H9 (cell line): ENCODE measurements around the gene KEAP1. TPM values are rescaled to one million over a fixed set of nuclear protein-coding genes. Genes with fewer than 3 reads are reported as not detected.

ENCODE experiments used
- DNase-seq: peaks from one replicate; pipeline ENCODE4 v3.0.0-alpha.2; 2017
- H2AFZ ChIP-seq: one replicate; pipeline ENCODE4 v1.6.1; 2013; ENCODE audit warnings: mild to moderate bottlenecking, low read length, control low read depth, moderate library complexity
- H2AK5ac ChIP-seq: 2 replicates; pipeline ENCODE4 v1.6.1; 2013; ENCODE audit warnings: low read length, control low read depth, mixed read lengths; ENCODE audit not compliant: insufficient read length
- H2BK120ac ChIP-seq: one replicate; pipeline ENCODE4 v1.6.1; 2013; ENCODE audit warnings: low read depth, mild to moderate bottlenecking, low read length, control low read depth, inconsistent platforms; ENCODE audit not compliant: poor library complexity, severe bottlenecking
- H2BK12ac ChIP-seq: 2 replicates; pipeline ENCODE4 v1.6.1; 2013; ENCODE audit warnings: low read length, control low read depth, mixed read lengths, low read depth; ENCODE audit not compliant: insufficient read length
- H2BK15ac ChIP-seq: 2 replicates; pipeline ENCODE4 v1.6.1; 2013; ENCODE audit warnings: low read depth, low read length, control low read depth
- H2BK20ac ChIP-seq: one replicate; pipeline ENCODE4 v1.6.1; 2013; ENCODE audit warnings: low read depth, mild to moderate bottlenecking, low read length, control low read depth, inconsistent platforms; ENCODE audit not compliant: poor library complexity, severe bottlenecking
- H2BK5ac ChIP-seq: 2 replicates; pipeline ENCODE4 v1.6.1; 2013; ENCODE audit warnings: low read length, control low read depth, mixed read lengths; ENCODE audit not compliant: insufficient read length
- H3K14ac ChIP-seq: 2 replicates; pipeline ENCODE4 v1.6.1; 2013; ENCODE audit warnings: low read length, control low read depth; ENCODE audit not compliant: insufficient read depth
- H3K18ac ChIP-seq: 2 replicates; pipeline ENCODE4 v1.6.1; 2013; ENCODE audit warnings: low read depth, mild to moderate bottlenecking, mixed read lengths, low read length, control low read depth; ENCODE audit not compliant: insufficient read length
- H3K23ac ChIP-seq: 2 replicates; pipeline ENCODE4 v1.6.1; 2013; ENCODE audit warnings: low read length, control low read depth, mixed read lengths, low read depth; ENCODE audit not compliant: insufficient read length
- H3K23me2 ChIP-seq: 2 replicates; pipeline ENCODE4 v1.6.1; 2013; ENCODE audit warnings: low read depth, mild to moderate bottlenecking, mixed read lengths, low read length, control low read depth; ENCODE audit not compliant: insufficient read length, poor library complexity, severe bottlenecking
- H3K27ac ChIP-seq: 2 replicates; pipeline ENCODE4 v1.5.1; 2013; ENCODE audit warnings: low read length, control low read depth, mixed read lengths, low read depth; ENCODE audit not compliant: insufficient read length
- H3K27me3 ChIP-seq: 2 replicates; pipeline ENCODE4 v1.6.1; 2013; ENCODE audit warnings: low read length, control low read depth, inconsistent platforms; ENCODE audit not compliant: insufficient read depth
- H3K4ac ChIP-seq: 2 replicates; pipeline ENCODE4 v1.6.1; 2013; ENCODE audit warnings: low read depth, mild to moderate bottlenecking, control low read depth, inconsistent platforms, low read length, moderate library complexity
- H3K4me1 ChIP-seq: 2 replicates; pipeline ENCODE4 v1.6.1; 2013; ENCODE audit warnings: low read length, control low read depth, inconsistent platforms; ENCODE audit not compliant: insufficient read depth
- H3K4me2 ChIP-seq: 2 replicates; pipeline ENCODE4 v1.6.1; 2013; ENCODE audit warnings: low read length, control low read depth, mixed read lengths; ENCODE audit not compliant: insufficient read length, insufficient read depth
- H3K56ac ChIP-seq: 2 replicates; pipeline ENCODE4 v1.6.1; 2013; ENCODE audit warnings: low read depth, mild to moderate bottlenecking, mixed read lengths, low read length, control low read depth; ENCODE audit not compliant: insufficient read length
- H3K79me1 ChIP-seq: 2 replicates; pipeline ENCODE4 v1.6.1; 2013; ENCODE audit warnings: low read depth, mild to moderate bottlenecking, moderate library complexity, low read length, control low read depth, inconsistent platforms; ENCODE audit not compliant: insufficient read depth, poor library complexity, severe bottlenecking
- H3K79me2 ChIP-seq: 2 replicates; pipeline ENCODE4 v1.6.1; 2013; ENCODE audit warnings: low read length, control low read depth, inconsistent platforms; ENCODE audit not compliant: insufficient read depth
- H3K9ac ChIP-seq: 2 replicates; pipeline ENCODE4 v1.6.1; 2013; ENCODE audit warnings: low read length, control low read depth, mixed read lengths; ENCODE audit not compliant: insufficient read length; ENCODE audit errors: extremely low read depth
- H3K9me3 ChIP-seq: one replicate; pipeline ENCODE4 v1.6.1; 2013; ENCODE audit warnings: low read depth, low read length, inconsistent platforms; ENCODE audit not compliant: control insufficient read depth
- H3T11ph ChIP-seq: one replicate; pipeline ENCODE4 v1.6.1; 2013; ENCODE audit warnings: mild to moderate bottlenecking, low read length, control low read depth, inconsistent platforms
- H4K20me1 ChIP-seq: one replicate; pipeline ENCODE4 v1.6.1; 2013; ENCODE audit not compliant: control insufficient read depth, insufficient read length, insufficient read depth
- H4K5ac ChIP-seq: 2 replicates; pipeline ENCODE4 v1.6.1; 2013; ENCODE audit warnings: low read depth, mild to moderate bottlenecking, mixed read lengths, low read length, control low read depth; ENCODE audit not compliant: insufficient read length
- H4K8ac ChIP-seq: replicated peaks from 2 replicates; pipeline ENCODE4 v1.6.1; 2013; ENCODE audit warnings: low read length, control low read depth, mixed read lengths, low read depth; ENCODE audit not compliant: insufficient read length
- H4K91ac ChIP-seq: 2 replicates; pipeline ENCODE4 v1.6.1; 2013; ENCODE audit warnings: low read depth, mild to moderate bottlenecking, moderate library complexity, mixed read lengths, low read length, control low read depth; ENCODE audit not compliant: insufficient read length
- H3K27ac Mint-ChIP-seq, 3 experiments: 2 replicates in 2 of 3; 3 replicates in 1 of 3; pipeline ENCODE4 v1.8.0; 2020 to 2021; ENCODE audit warnings: mixed read lengths in 3 of 3, mild to moderate bottlenecking in 1 of 3, moderate library complexity in 1 of 3
- H3K27me3 Mint-ChIP-seq: 2 replicates; pipeline ENCODE4 v1.8.0; 2021; ENCODE audit warnings: low read depth, mild to moderate bottlenecking, moderate library complexity, mixed read lengths
- H3K36me3 Mint-ChIP-seq, 3 experiments: 2 replicates in 2 of 3; 3 replicates in 1 of 3; pipeline ENCODE4 v1.8.0; 2020 to 2021; ENCODE audit warnings: low read depth in 3 of 3, mixed read lengths in 3 of 3; ENCODE audit not compliant: insufficient read depth in 1 of 3
- H3K4me1 Mint-ChIP-seq, 2 experiments: 2 replicates each; pipeline ENCODE4 v1.8.0; 2020; ENCODE audit warnings: mixed read lengths in 2 of 2
- H3K4me3 Mint-ChIP-seq, 2 experiments: 2 replicates in 1 of 2; 3 replicates in 1 of 2; pipeline ENCODE4 v1.8.0; 2020 to 2021; ENCODE audit warnings: mild to moderate bottlenecking in 2 of 2, mixed read lengths in 2 of 2, moderate library complexity in 1 of 2
- H3K9me3 Mint-ChIP-seq, 2 experiments: 2 replicates in 1 of 2; 3 replicates in 1 of 2; pipeline ENCODE4 v1.8.0; 2020; ENCODE audit warnings: mild to moderate bottlenecking in 2 of 2, mixed read lengths in 2 of 2, moderate library complexity in 1 of 2
- CTCF ChIP-seq: fragments of 200-600 bp; sonication (generic); conservative IDR thresholded peaks from 3 replicates; pipeline ENCODE4 v1.8.0; 2021; ENCODE audit warnings: antibody characterized with exemption, mild to moderate bottlenecking
- WGBS: extraction: QIAGEN DNeasy Blood & Tissue Kit; methylation state at CpG from one replicate; pipeline ENCODE4 v1.1.7; 2013; ENCODE audit warnings: missing lambda C conversion rate, low lambda C conversion rate, mixed read lengths; ENCODE audit not compliant: insufficient read length; ENCODE audit errors: extremely low coverage; 5-methylcytosine and 5-hydroxymethylcytosine counted together
- total RNA-seq: library from RNA; stranded (reverse); gene quantifications from 2 replicates; pipeline ENCODE4 v1.2.1, GENCODE V29; 2021

KEAP1 gene
- total RNA-seq, 1 experiment from 2014 or later, result 88.7 TPM

DNA sequence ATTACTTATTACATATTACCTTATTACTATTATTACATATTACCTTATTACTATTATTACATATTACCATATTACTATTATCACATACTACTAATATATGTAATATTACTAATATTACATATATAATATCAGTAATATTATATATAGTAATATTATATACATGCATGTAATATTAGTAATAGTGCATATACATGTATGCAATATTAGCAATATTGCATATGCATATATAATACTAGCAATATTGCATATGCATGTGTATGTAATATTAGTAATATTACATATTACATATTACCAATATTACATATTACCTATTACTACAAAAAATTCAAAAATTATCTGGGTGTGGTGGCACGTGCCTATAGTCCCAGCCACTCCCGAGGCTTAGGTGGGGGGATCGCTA is 60.5 kb downstream of the KEAP1 start:
- Histone ChIP-seq H3K23me2 (no peaks in the 10 kb centered on the region), H4K8ac (no peak overlapping the region), H4K20me1 (no peaks in the 10 kb centered on the region), H4K5ac (no peak overlapping the region), H3K4me1 (no peaks in the 10 kb centered on the region), H2BK120ac (no peak overlapping the region), H2BK15ac (no peak overlapping the region), H3T11ph (no peak overlapping the region), H4K91ac (no peak overlapping the region), H3K18ac (no peak overlapping the region), H2AFZ (no peak overlapping the region), H3K79me2 (no peaks in the 10 kb centered on the region), H3K9me3 (no peaks in the 10 kb centered on the region), H3K23ac (no peak overlapping the region), H3K56ac (no peak overlapping the region), H3K4ac (no peak overlapping the region), H2AK5ac (no peak overlapping the region), H2BK12ac (no peak overlapping the region), H2BK20ac (no peak overlapping the region), H3K4me2 (no peak overlapping the region), H3K14ac (no peak overlapping the region), H3K27me3 (no peaks in the 10 kb centered on the region), H3K27ac (no peak overlapping the region), H2BK5ac (no peak overlapping the region), H3K9ac (no peak overlapping the region), H3K79me1 (no peaks in the 10 kb centered on the region)
- H3K4me1 Mint-ChIP-seq, result no peaks in the 10 kb centered on the region
- DNase-seq, result no peak
- H3K9me3 Mint-ChIP-seq, result no peaks in the 10 kb centered on the region
- peaks cover 3% of the 10 kb centered on the region for H3K27me3 Mint-ChIP-seq
- no peaks in the 10 kb centered on the region for H3K36me3 Mint-ChIP-seq
- no peak overlapping the region for H3K4me3 Mint-ChIP-seq
- WGBS, result no CpG with 5 or more reads among the region's 3 CpGs
- H3K27ac Mint-ChIP-seq, result no peak overlapping the region
- no peak for TF ChIP-seq CTCF
